Pancreas (tissue), 10 donors: Measurements from ENCODE around the gene MISP. TPM values are rescaled to one million over a fixed set of nuclear protein-coding genes. Genes with fewer than 3 reads are reported as not detected.

Experiments
- ATAC-seq, 4 donors: fragments of 200-7000 bp; cut with Tn5 transposase; one replicate each; pipeline versions ENCODE4 v1.8.0 to v1.9.1; 2020; ENCODE audit warnings: mild to moderate bottlenecking in 4 of 4, moderate library complexity in 4 of 4
- DNase-seq, 6 donors: peaks; one replicate each; pipeline ENCODE4 v3.0.0-alpha.2; 2020
- FAIRE-seq: peaks from 2 replicates; lab custom pipeline; 2012; peaks lifted over from hg19 to GRCh38; lab: Jason Lieb, UNC
- H3K27ac ChIP-seq, 4 donors: fragments of 200-600 bp; sonication (generic); 1 replicate in 3 of 4; 2 replicates in 1 of 4; pipeline versions ENCODE4 v1.5.0 to v1.8.0; 2020
- H3K27me3 ChIP-seq, 4 donors: fragments of 200-600 bp; one replicate each; pipeline ENCODE4 v1.8.0; 2021
- H3K36me3 ChIP-seq, 3 donors: fragments of 200-600 bp; sonication (generic) in 1 of 3; one replicate each; pipeline versions ENCODE4 v1.5.0 to v1.8.0; 2020 to 2021
- H3K4me1 ChIP-seq, 3 donors: fragments of 200-600 bp; one replicate each; pipeline ENCODE4 v1.8.0; 2021
- H3K4me3 ChIP-seq, 4 donors: fragments of 200-600 bp; sonication (generic) in 2 of 4; one replicate each; pipeline versions ENCODE4 v1.5.0 to v1.8.0; 2020 to 2021
- H3K9me3 ChIP-seq, 4 donors: fragments of 200-600 bp; one replicate each; pipeline ENCODE4 v1.8.0; 2021
- CTCF ChIP-seq, 4 donors: fragments of 200-600 bp; sonication (generic) in 3 of 4; IDR thresholded peaks; one replicate each; pipeline versions ENCODE4 v1.5.0 to v1.8.0; 2021; ENCODE audit warnings: antibody characterized with exemption in 4 of 4
- WGBS, 2 donors: extraction: QIAGEN DNeasy Blood & Tissue Kit; methylation state at CpG; one replicate each; pipeline ENCODE4 v1.1.7; 2013; 5-methylcytosine and 5-hydroxymethylcytosine counted together
- intact Hi-C, 3 donors: fragments of 100-400 bp; cut with DNase I; formaldehyde crosslinking; loops; one replicate each; pipeline versions ENCODE4 v1.11.1 to v1.14.2; 2022
- polyA plus RNA-seq, 2 donors: library from polyadenylated mRNA; stranded (reverse); fragments of 200-250 nt; gene quantifications; one replicate each; pipeline ENCODE4 v1.2.3, GENCODE V29; 2013
- total RNA-seq, 6 donors: library from RNA; stranded (reverse); fragmentation: NEBNext Ultra II Directional in 4 of 6; extraction: Animal tissue kit (Norgen Biotek cat#: 25700) in 4 of 6; gene quantifications; one replicate each; pipeline versions ENCODE4 v1.2.1 to v1.2.4, GENCODE V29; 2021 to 2023
- donor health status: healthy with polysubstance abuse.
- donor health status: DM: no; HTN: no; CAD: no; lungs with moderate emphysema.
- donor health status: DM: no; HTN: no; CAD: no.
- donor health status: control.
- donor health status: control.
- donor health status: Bipolar disorder and iron deficiency.
- donor health status: DM: yes; HTN: yes; CAD: no.
- donor health status: DM: no; HTN: no; CAD: no.
- donor health status: DM: no; HTN: no; CAD: no.
- donor health status: DM: yes; HTN: yes; CAD: no.

Gene MISP
- total and polyA plus RNA-seq, 8 donors, result 0.63 to 7.5 (median 1.3) TPM

- H3K36me3 ChIP-seq, result no peaks in the 10 kb centered on the region
- peak; percentile 97 to 100 (median 100) for DNase-seq
- peak; percentile 97 for FAIRE-seq
- WGBS, 2 donors, result 0 to 1% methylated on average over 81 to 83 of the region's 83 CpGs
- ATAC-seq, result peak; percentile 83 to 88 (median 84)
- no peak for TF ChIP-seq CTCF (IDR thresholded peaks at IDR 0.05)
- intact Hi-C loops, result no loop called here
- H3K9me3 ChIP-seq, result no peaks in the 10 kb centered on the region
- peak within 1 kb of the TSS; percentile 83 to 98 (median 96) for H3K27ac ChIP-seq
- peak within 1 kb of the TSS; percentile 82 to 95 (median 90) for H3K4me3 ChIP-seq
- no peaks in the 10 kb centered on the region for H3K27me3 ChIP-seq
- peaks cover 25 to 30% (median 27%) of the 10 kb centered on the region in 3 donors for H3K4me1 ChIP-seq
These were observed 46.0 kb downstream of the MISP start, which contains the start of gene PTBP1 for GRCh38 chr19:796692-797527. TSS of gene PTBP1 (plus strand) at chr19:797452. CDS start at chr19:797498, 46 bp downstream.

- WGBS, 2 donors, result 1% methylated on average over 47 to 129 of the region's 129 CpGs
These were observed 46.9 kb downstream of the MISP start for GRCh38 chr19:797528-798414.

GRCh38 chr19:798415-799075 is 47.6 kb downstream of the MISP start:
- no peak for FAIRE-seq

More at GRCh38 chr19:797528-798414, 46.9 kb downstream of the MISP start:
- H3K27me3 ChIP-seq, result no peaks in the 10 kb centered on the region
- TF ChIP-seq CTCF (IDR thresholded peaks at IDR 0.05), result no peak
- DNase-seq (peak; percentile 87 to 96 (median 92)), FAIRE-seq (no peak), ATAC-seq (peak; percentile 31 to 59 (median 40))
- intact Hi-C loops, result no loop called here
- H3K4me1 ChIP-seq, result peaks cover 30 to 38% (median 30%) of the 10 kb centered on the region in 3 donors
- H3K9me3 ChIP-seq, result no peaks in the 10 kb centered on the region
- peak overlapping the region; percentile 83 to 98 (median 96) for H3K27ac ChIP-seq
- no peaks in the 10 kb centered on the region for H3K36me3 ChIP-seq
- H3K4me3 ChIP-seq, result peak overlapping the region; percentile 74 to 95 (median 84)

More at GRCh38 chr19:798415-799075, 47.6 kb downstream of the MISP start:
- no peak for TF ChIP-seq CTCF (IDR thresholded peaks at IDR 0.05)
- H3K36me3 ChIP-seq, result peaks cover 0 to under 1% (median 0%) of the 10 kb centered on the region in 3 donors
- peak; percentile 59 to 91 (median 70) for DNase-seq
- H3K4me1 ChIP-seq, result peaks cover 30 to 38% (median 30%) of the 10 kb centered on the region in 3 donors
- ATAC-seq, result peak in 2 of 4 donors; percentile 1
- H3K4me3 ChIP-seq, result peak overlapping the region; percentile 74 to 95 (median 84)
- 0% methylated on average over 35 to 44 of the region's 44 CpGs for WGBS, 2 donors
- H3K27ac ChIP-seq, result peak overlapping the region; percentile 5 to 97 (median 82)
- intact Hi-C loops, result no loop called here
- H3K27me3 ChIP-seq, result no peaks in the 10 kb centered on the region
- H3K9me3 ChIP-seq, result no peaks in the 10 kb centered on the region
